Activated naive CD8-positive, alpha-beta T cell treated with anti-CD3 and anti-CD28 coated beads for 36 hours (primary cell): ENCODE results near the gene MMP10. TPM values are rescaled to one million over a fixed set of nuclear protein-coding genes. Genes with fewer than 3 reads are reported as not detected.

Source experiments
- DNase-seq: peaks from one replicate; pipeline ENCODE4 v3.0.0; 2021
- H3K27ac Mint-ChIP-seq: one replicate; pipeline ENCODE4 v1.8.0; 2022; ENCODE audit warnings: mild to moderate bottlenecking, moderate library complexity, mixed read lengths
- H3K27me3 Mint-ChIP-seq: one replicate; pipeline ENCODE4 v1.8.0; 2022; ENCODE audit warnings: mild to moderate bottlenecking, mixed read lengths
- H3K36me3 Mint-ChIP-seq: one replicate; pipeline ENCODE4 v1.8.0; 2021; ENCODE audit warnings: mild to moderate bottlenecking, mixed read lengths
- H3K4me1 Mint-ChIP-seq: one replicate; pipeline ENCODE4 v1.8.0; 2021; ENCODE audit warnings: mixed read lengths
- H3K4me3 Mint-ChIP-seq: one replicate; pipeline ENCODE4 v1.8.0; 2022; ENCODE audit warnings: mild to moderate bottlenecking, moderate library complexity, mixed read lengths
- H3K9me3 Mint-ChIP-seq: one replicate; pipeline ENCODE4 v1.8.0; 2022; ENCODE audit warnings: mixed read lengths
- total RNA-seq, 2 experiments: library from RNA; stranded (reverse); gene quantifications; one replicate each; pipeline ENCODE4 v1.2.3, GENCODE V29; 2021

MMP10 gene
- total RNA-seq: not detected

DNA sequence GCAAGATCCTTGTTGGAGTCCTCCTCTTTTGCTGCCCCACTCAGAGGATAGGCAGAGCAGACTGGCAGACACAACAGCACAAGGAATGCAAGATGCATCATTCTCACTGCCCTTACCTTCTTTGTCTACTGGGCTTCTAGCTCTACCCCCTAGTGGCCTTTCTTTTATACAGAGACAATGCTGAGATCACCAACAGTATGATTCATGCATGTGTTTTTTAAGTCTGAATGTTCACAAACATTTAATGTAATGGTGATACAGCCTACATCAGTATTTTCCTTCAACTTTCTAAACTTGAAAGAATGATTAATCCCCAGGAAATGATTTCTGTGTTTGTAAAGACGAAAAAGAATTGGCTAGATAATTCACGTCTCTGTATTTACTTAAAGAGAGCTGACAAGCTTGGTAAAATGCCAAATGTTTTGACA, at the start of gene MMP10:
Gene MMP10 (minus strand): TSS at position 138 of the 428 bp plus-strand sequence. CDS start 37 bp downstream, at position 101.
- DNase-seq: no peak
- peaks cover 16% of the 10 kb centered on the region for H3K27me3 Mint-ChIP-seq
- no peak within 1 kb of the TSS for H3K27ac Mint-ChIP-seq
- H3K4me3 Mint-ChIP-seq: no peak within 1 kb of the TSS
- H3K4me1 Mint-ChIP-seq: no peaks in the 10 kb centered on the region
- no peaks in the 10 kb centered on the region for H3K36me3 Mint-ChIP-seq
- H3K9me3 Mint-ChIP-seq: no peaks in the 10 kb centered on the region

GRCh38 chr11:102829316-102830000, 49.0 kb upstream of the MMP10 start:
- Mint-ChIP-seq H3K4me3 (no peak overlapping the region), H3K4me1 (no peaks in the 10 kb centered on the region), H3K27me3 (peaks cover 27% of the 10 kb centered on the region), H3K9me3 (no peaks in the 10 kb centered on the region), H3K36me3 (no peaks in the 10 kb centered on the region), H3K27ac (no peak overlapping the region)
- DNase-seq: no peak

- no peaks in the 10 kb centered on the region for H3K36me3 Mint-ChIP-seq
- DNase-seq: no peak
- no peaks in the 10 kb centered on the region for H3K9me3 Mint-ChIP-seq
- H3K4me3 Mint-ChIP-seq: no peak overlapping the region
- no peak overlapping the region for H3K27ac Mint-ChIP-seq
- no peaks in the 10 kb centered on the region for H3K4me1 Mint-ChIP-seq
- peaks cover 9% of the 10 kb centered on the region for H3K27me3 Mint-ChIP-seq
These were observed 44.1 kb upstream of the MMP10 start for GRCh38 chr11:102824556-102824955.

GRCh38 chr11:102819491-102819890, 39.1 kb upstream of the MMP10 start:
- Mint-ChIP-seq H3K27me3 (peaks cover 4% of the 10 kb centered on the region), H3K4me1 (no peaks in the 10 kb centered on the region), H3K27ac (no peak overlapping the region), H3K36me3 (no peaks in the 10 kb centered on the region), H3K4me3 (no peak overlapping the region), H3K9me3 (peaks cover 16% of the 10 kb centered on the region)
- no peak for DNase-seq

DNA sequence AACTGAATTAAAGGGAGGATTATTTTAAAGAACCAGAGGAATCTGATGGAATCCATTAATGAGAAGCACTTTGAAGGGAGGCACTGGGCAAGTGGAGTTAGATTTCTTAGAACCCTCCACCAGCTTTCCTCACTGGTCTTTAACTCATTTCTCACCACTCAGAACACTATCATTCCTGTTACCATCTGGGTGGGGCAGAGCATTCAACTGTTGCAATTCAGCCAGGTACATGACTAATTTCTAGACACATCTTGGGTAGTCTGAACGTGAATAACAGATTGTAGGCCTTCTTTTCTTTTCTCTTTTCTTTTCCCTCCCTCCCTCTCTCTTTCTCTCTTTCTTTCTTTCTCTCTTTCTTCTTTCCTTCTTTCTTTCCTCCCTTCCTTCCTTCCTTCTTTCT, 33.1 kb upstream of the MMP10 start:
- H3K27ac Mint-ChIP-seq: no peak overlapping the region
- H3K36me3 Mint-ChIP-seq: no peaks in the 10 kb centered on the region
- H3K27me3 Mint-ChIP-seq: peaks cover 4% of the 10 kb centered on the region
- H3K4me3 Mint-ChIP-seq: no peak overlapping the region
- H3K4me1 Mint-ChIP-seq: no peaks in the 10 kb centered on the region
- peaks cover 18% of the 10 kb centered on the region for H3K9me3 Mint-ChIP-seq
- DNase-seq: no peak

DNA sequence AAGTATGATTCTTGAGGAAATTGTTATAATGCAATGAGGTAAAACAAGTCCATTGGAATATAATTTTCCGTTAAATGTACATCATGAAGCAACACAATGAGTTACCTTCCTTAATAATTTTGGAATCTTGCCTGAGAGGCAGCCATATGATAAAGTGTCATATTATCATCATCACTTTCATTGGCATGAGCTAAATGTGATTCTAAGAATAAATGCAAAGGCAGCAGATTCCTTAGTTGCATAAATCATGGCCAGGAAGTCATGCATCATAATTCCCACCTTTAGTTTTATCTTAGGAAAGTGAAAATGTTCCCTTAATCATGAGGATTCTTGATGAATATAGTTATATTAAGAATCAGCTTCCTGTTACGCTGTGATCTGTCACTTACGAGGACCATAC, 31.8 kb upstream of the MMP10 start:
- H3K27me3 Mint-ChIP-seq: peaks cover 9% of the 10 kb centered on the region
- H3K27ac Mint-ChIP-seq: no peak overlapping the region
- no peaks in the 10 kb centered on the region for H3K36me3 Mint-ChIP-seq
- no peak for DNase-seq
- no peak overlapping the region for H3K4me3 Mint-ChIP-seq
- H3K4me1 Mint-ChIP-seq: no peaks in the 10 kb centered on the region
- H3K9me3 Mint-ChIP-seq: peaks cover 13% of the 10 kb centered on the region

DNA sequence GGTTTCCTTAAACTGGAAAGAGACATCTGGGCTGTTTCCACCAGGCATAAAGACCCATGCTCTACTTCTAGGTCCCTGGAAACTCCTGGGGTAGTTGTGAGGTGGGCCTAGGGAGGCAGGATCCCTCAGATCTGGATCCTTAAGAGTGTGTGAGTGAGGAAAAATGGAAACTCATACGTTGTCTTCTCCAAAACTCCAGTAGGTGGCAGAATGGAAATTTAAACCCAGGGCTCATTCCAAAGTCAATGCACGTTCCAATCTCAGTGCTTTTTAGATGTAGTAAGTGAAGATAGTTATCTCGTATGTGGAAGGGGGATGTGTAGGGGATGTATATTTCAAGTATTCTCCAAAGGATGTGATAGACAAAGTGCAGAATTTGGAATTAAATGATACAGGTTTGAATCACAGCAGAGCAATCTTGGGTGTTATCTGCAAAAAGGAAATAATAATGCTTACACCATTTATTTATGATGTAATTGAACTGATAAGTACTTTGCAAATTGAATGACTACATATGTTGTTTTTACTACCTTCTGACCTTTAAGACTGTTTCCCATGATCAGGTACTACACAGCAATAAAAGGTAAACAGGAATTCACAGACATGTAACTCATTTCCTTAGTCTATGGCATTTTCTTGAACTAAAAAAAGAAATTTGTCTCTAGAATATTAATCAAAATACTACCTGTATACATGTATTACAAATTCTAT, 30.7 kb upstream of the MMP10 start:
- no peaks in the 10 kb centered on the region for H3K36me3 Mint-ChIP-seq
- no peak overlapping the region for H3K4me3 Mint-ChIP-seq
- H3K27me3 Mint-ChIP-seq: peaks cover 9% of the 10 kb centered on the region
- DNase-seq: no peak
- no peaks in the 10 kb centered on the region for H3K4me1 Mint-ChIP-seq
- H3K9me3 Mint-ChIP-seq: peaks cover 5% of the 10 kb centered on the region
- no peak overlapping the region for H3K27ac Mint-ChIP-seq

- H3K9me3 Mint-ChIP-seq: peaks cover 1% of the 10 kb centered on the region
- H3K4me1 Mint-ChIP-seq: no peaks in the 10 kb centered on the region
- no peak overlapping the region for H3K4me3 Mint-ChIP-seq
- no peak for DNase-seq
- no peaks in the 10 kb centered on the region for H3K36me3 Mint-ChIP-seq
- H3K27me3 Mint-ChIP-seq: peaks cover 13% of the 10 kb centered on the region
- no peak overlapping the region for H3K27ac Mint-ChIP-seq
These were observed 29.5 kb upstream of the MMP10 start for GRCh38 chr11:102809971-102810370.

GRCh38 chr11:102807921-102808320, 27.5 kb upstream of the MMP10 start:
- no peak overlapping the region for H3K27ac Mint-ChIP-seq
- H3K4me3 Mint-ChIP-seq: no peak overlapping the region
- H3K36me3 Mint-ChIP-seq: no peaks in the 10 kb centered on the region
- H3K9me3 Mint-ChIP-seq: no peaks in the 10 kb centered on the region
- H3K27me3 Mint-ChIP-seq: peaks cover 13% of the 10 kb centered on the region
- peak; percentile 20 for DNase-seq
- no peaks in the 10 kb centered on the region for H3K4me1 Mint-ChIP-seq

- no peak overlapping the region for H3K27ac Mint-ChIP-seq
- no peaks in the 10 kb centered on the region for H3K36me3 Mint-ChIP-seq
- no peak overlapping the region for H3K4me3 Mint-ChIP-seq
- H3K27me3 Mint-ChIP-seq: peaks cover 13% of the 10 kb centered on the region
- H3K9me3 Mint-ChIP-seq: no peaks in the 10 kb centered on the region
- no peak for DNase-seq
- H3K4me1 Mint-ChIP-seq: no peaks in the 10 kb centered on the region
These were observed 25.9 kb upstream of the MMP10 start for GRCh38 chr11:102806296-102806695.

DNA sequence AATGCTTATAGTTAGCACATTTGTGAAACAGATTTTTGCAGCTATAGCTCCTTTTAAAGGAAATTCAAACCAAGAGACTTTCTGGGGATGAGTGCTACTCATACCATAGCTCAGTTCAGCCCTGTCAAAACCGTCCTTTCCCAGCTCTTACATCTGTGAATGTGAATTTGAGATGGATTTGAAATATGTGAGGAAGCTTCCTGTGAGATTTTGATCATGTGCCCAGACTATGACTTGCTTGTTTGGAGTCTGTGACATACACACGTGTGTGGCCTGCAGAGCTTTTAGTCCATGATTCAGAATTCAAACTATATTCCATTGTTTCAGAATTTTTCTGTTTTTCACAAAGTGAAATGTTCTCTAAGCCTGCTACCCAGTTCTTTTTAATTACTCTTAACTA, 21.9 kb upstream of the MMP10 start:
- no peaks in the 10 kb centered on the region for H3K9me3 Mint-ChIP-seq
- no peak for DNase-seq
- peaks cover 4% of the 10 kb centered on the region for H3K27me3 Mint-ChIP-seq
- H3K4me1 Mint-ChIP-seq: no peaks in the 10 kb centered on the region
- H3K4me3 Mint-ChIP-seq: no peak overlapping the region
- H3K27ac Mint-ChIP-seq: no peak overlapping the region
- no peaks in the 10 kb centered on the region for H3K36me3 Mint-ChIP-seq

DNA sequence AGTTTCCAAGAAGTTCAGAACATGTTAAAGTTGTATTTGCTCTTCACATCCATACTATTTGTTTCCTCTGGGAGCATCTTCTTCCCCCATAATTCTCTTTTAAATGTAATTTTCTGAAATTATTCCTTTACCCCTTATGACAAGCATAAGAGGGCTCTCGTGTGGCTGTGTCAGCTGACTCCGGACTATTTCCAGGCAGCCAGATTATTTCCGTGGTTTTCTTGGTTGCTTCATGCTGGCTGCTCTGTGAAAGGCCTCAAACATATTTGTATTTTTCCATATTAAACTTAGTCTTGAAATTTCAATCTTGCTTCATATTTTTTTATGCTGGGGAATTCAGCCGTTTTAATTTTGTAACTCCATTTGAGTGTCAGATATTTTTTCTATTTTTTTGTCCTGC, 20.3 kb upstream of the MMP10 start:
- peaks cover 6% of the 10 kb centered on the region for H3K27me3 Mint-ChIP-seq
- H3K4me3 Mint-ChIP-seq: no peak overlapping the region
- H3K9me3 Mint-ChIP-seq: no peaks in the 10 kb centered on the region

GRCh38 chr11:102799681-102800340, 19.4 kb upstream of the MMP10 start:
- H3K4me1 Mint-ChIP-seq: no peaks in the 10 kb centered on the region

More for the DNA sequence above, 20.3 kb upstream of the MMP10 start:
- DNase-seq: no peak
- Mint-ChIP-seq H3K4me1 (no peaks in the 10 kb centered on the region), H3K36me3 (no peaks in the 10 kb centered on the region), H3K27ac (no peak overlapping the region)

GRCh38 chr11:102798012-102798746, 17.8 kb upstream of the MMP10 start, which contains the start of gene MMP1:
MMP1 (minus strand) TSS chr11:102798160; CDS start chr11:102798092, 68 bp downstream.
- Mint-ChIP-seq H3K4me3 (no peak within 1 kb of the TSS), H3K27ac (no peak within 1 kb of the TSS), H3K9me3 (no peaks in the 10 kb centered on the region), H3K27me3 (peaks cover 7% of the 10 kb centered on the region), H3K4me1 (peaks cover 3% of the 10 kb centered on the region), H3K36me3 (no peaks in the 10 kb centered on the region)
- DNase-seq: no peak

More at GRCh38 chr11:102799681-102800340, 19.4 kb upstream of the MMP10 start:
- H3K27me3 Mint-ChIP-seq: peaks cover 7% of the 10 kb centered on the region
- no peak overlapping the region for H3K27ac Mint-ChIP-seq
- H3K4me3 Mint-ChIP-seq: no peak overlapping the region
- no peaks in the 10 kb centered on the region for H3K36me3 Mint-ChIP-seq
- no peak for DNase-seq
- H3K9me3 Mint-ChIP-seq: no peaks in the 10 kb centered on the region

DNA sequence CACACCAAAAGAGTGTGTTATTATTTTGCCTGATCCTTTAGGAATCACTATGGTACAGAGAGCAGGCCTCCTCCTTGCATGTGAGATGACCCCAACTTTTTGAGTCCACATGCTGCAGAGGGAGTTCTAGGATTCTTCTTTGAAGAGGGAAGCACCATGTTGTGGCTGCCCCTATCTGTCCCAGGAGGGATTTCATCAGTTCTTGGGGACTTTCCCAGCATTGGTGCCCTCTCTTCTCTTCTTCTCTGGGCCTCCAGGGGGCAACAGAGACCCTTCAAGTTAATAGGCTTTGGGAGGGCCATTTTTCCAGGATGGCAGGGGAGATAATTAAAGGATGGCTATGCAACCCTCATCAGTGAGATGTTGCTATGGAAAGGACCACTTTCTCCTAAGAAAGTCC, 14.0 kb upstream of the MMP10 start:
- no peaks in the 10 kb centered on the region for H3K36me3 Mint-ChIP-seq
- H3K27me3 Mint-ChIP-seq: peaks cover 8% of the 10 kb centered on the region
- H3K27ac Mint-ChIP-seq: no peak overlapping the region
- no peak overlapping the region for H3K4me3 Mint-ChIP-seq
- peak; percentile 19 for DNase-seq
- no peaks in the 10 kb centered on the region for H3K9me3 Mint-ChIP-seq
- H3K4me1 Mint-ChIP-seq: peaks cover 3% of the 10 kb centered on the region
